Liver (tissue), 4 donors: ENCODE data around the gene HRH3. TPM values are rescaled to one million over a fixed set of nuclear protein-coding genes. Genes with fewer than 3 reads are reported as not detected.

Experiments used
- polyA plus RNA-seq, 2 donors: library from polyadenylated mRNA; stranded (reverse) in 1 of 2; unstranded in 1 of 2; fragments of 200-250 nt in 1 of 2; fragments of >200 nt in 1 of 2; fragmentation: Nextera tagmentation in 1 of 2; extraction: Ambion mirVana in 1 of 2; gene quantifications; one replicate each; pipeline versions ENCODE4 v1.2.1 to v1.2.3, GENCODE V29; 2013 to 2015
- total RNA-seq, 2 donors: library from RNA; depleted of rRNA; stranded (reverse); fragments of >200 nt; gene quantifications; one replicate each; pipeline ENCODE4 v1.2.3, GENCODE V29; 2014
- donor health status: healthy.
- donor health status: healthy.
- donor health status: healthy.

HRH3 gene
- total and polyA plus RNA-seq, 4 donors, result not detected

Other genes with a start within 250 kb of the HRH3 start
- gene TAF4, start 154.4 kb downstream of the HRH3 start, total RNA-seq, result 10 to 100 TPM in 1 of 2 donors, 1 to 10 TPM in 1; 7.3 to 11.8 TPM
- 1 to 10 TPM; 2.0 to 3.8 TPM for gene TAF4, start 154.4 kb downstream of the HRH3 start, polyA plus RNA-seq
- 10 to 100 TPM; 15.5 to 15.9 TPM for gene LSM14B, start 97.8 kb downstream of the HRH3 start, total RNA-seq
- gene LSM14B, start 97.8 kb downstream of the HRH3 start, polyA plus RNA-seq, result 10 to 100 TPM in 1 of 2 donors, under 1 TPM in 1; 0.99 to 11.2 TPM
- gene PSMA7, start 76.9 kb downstream of the HRH3 start, total RNA-seq, result 100 to 1,000 TPM; 109 to 181 TPM
- gene PSMA7, start 76.9 kb downstream of the HRH3 start, polyA plus RNA-seq, result 100 to 1,000 TPM; 212 to 342 TPM
- gene SS18L1, start 76.5 kb downstream of the HRH3 start, total RNA-seq, result 10 to 100 TPM; 17.3 to 24.3 TPM
- 10 to 100 TPM in 1 of 2 donors, 1 to 10 TPM in 1; 6.1 to 16.1 TPM for gene SS18L1, start 76.5 kb downstream of the HRH3 start, polyA plus RNA-seq
- 10 to 100 TPM; 13.0 to 26.8 TPM for gene MTG2, start 37.2 kb downstream of the HRH3 start, total RNA-seq
- gene MTG2, start 37.2 kb downstream of the HRH3 start, polyA plus RNA-seq, result 10 to 100 TPM; 22.0 to 28.0 TPM
- gene OSBPL2, start 18.2 kb upstream of the HRH3 start, total RNA-seq, result 10 to 100 TPM; 12.7 to 19.7 TPM
- gene OSBPL2, start 18.2 kb upstream of the HRH3 start, polyA plus RNA-seq, result 10 to 100 TPM in 1 of 2 donors, 1 to 10 TPM in 1; 9.9 to 11.9 TPM
- gene ADRM1, start 82.7 kb upstream of the HRH3 start, total RNA-seq, result 10 to 100 TPM; 45.3 to 70.9 TPM
- gene ADRM1, start 82.7 kb upstream of the HRH3 start, polyA plus RNA-seq, result 10 to 100 TPM; 83.8 to 91.0 TPM
- 10 to 100 TPM in 1 of 2 donors, 1 to 10 TPM in 1; 3.6 to 40.2 TPM for gene LAMA5, start 147.0 kb upstream of the HRH3 start, total RNA-seq
- gene LAMA5, start 147.0 kb upstream of the HRH3 start, polyA plus RNA-seq, result 10 to 100 TPM; 13.4 to 13.9 TPM
- 100 to 1,000 TPM; 378 to 499 TPM for gene RPS21, start 166.8 kb upstream of the HRH3 start, total RNA-seq
- gene RPS21, start 166.8 kb upstream of the HRH3 start, polyA plus RNA-seq, result 1,000 to 10,000 TPM in 1 of 2 donors, 100 to 1,000 TPM in 1; 278 to 1,588 TPM
- 1 to 10 TPM; 2.0 to 3.2 TPM for gene CABLES2, start 187.0 kb upstream of the HRH3 start, total RNA-seq
- gene CABLES2, start 187.0 kb upstream of the HRH3 start, polyA plus RNA-seq, result 1 to 10 TPM in 1 of 2 donors, under 1 TPM in 1; 0.92 to 2.0 TPM
- gene RBBP8NL, start 207.3 kb upstream of the HRH3 start, total RNA-seq, result under 1 TPM; under 0.01 to 0.14 TPM
- not detected for gene RBBP8NL, start 207.3 kb upstream of the HRH3 start, polyA plus RNA-seq